ENCODE results near the gene ITGA6.

DNA sequence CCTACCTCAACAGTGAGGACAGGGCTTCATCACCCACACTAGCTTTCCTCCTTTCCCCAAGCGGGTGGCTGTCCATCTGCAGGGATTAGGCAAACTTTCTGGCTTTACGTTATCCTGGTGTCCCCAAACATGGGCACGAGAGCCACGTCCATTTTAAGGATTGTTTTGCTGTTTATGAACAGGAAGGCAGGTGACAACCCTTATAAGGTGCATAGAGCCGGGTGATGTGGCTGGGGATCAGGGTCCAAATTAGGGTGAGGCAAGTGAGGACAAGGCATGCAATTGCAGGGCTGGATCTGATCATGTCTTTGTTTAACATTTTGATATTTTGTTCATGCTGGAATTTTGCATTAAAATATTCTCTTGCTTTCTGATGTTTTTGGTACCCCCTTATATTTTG lies 27.6 kb upstream of the ITGA6 start:
- TF ChIP-seq, protein P1, sequence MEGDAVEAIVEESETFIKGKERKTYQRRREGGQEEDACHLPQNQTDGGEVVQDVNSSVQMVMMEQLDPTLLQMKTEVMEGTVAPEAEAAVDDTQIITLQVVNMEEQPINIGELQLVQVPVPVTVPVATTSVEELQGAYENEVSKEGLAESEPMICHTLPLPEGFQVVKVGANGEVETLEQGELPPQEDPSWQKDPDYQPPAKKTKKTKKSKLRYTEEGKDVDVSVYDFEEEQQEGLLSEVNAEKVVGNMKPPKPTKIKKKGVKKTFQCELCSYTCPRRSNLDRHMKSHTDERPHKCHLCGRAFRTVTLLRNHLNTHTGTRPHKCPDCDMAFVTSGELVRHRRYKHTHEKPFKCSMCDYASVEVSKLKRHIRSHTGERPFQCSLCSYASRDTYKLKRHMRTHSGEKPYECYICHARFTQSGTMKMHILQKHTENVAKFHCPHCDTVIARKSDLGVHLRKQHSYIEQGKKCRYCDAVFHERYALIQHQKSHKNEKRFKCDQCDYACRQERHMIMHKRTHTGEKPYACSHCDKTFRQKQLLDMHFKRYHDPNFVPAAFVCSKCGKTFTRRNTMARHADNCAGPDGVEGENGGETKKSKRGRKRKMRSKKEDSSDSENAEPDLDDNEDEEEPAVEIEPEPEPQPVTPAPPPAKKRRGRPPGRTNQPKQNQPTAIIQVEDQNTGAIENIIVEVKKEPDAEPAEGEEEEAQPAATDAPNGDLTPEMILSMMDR (IDR thresholded peaks at IDR 0.05 in 2 of 3, conservative IDR thresholded peaks at IDR 0.05 in 1 of 3; ENCODE audit: borderline replicate concordance in 1 of 3, insufficient read depth in 1 of 3, low read depth in 2 of 3, low read length in 2 of 3) = no peak
- TF ChIP-seq SRF (IDR thresholded peaks at IDR 0.05; ENCODE audit: low read depth) = no peak
- no peak for TF ChIP-seq POLR2AphosphoS5 (IDR thresholded peaks at IDR 0.05; ENCODE audit: low read depth, low read length)

Data from HCT116 (cell line).